K562 (cell line): ENCODE measurements around the gene PLGRKT. TPM values are rescaled to one million over a fixed set of nuclear protein-coding genes. Genes with fewer than 3 reads are reported as not detected.

ENCODE experiments used
- ATAC-seq: fragments of 200-7000 bp; cut with Tn5 transposase; 3 replicates; pipeline ENCODE4 v1.9.1; 2020; ENCODE audit warnings: moderate library complexity
- BruUV-seq: library from RNA; stranded (reverse); fragments of 400-500 nt; replicated peaks from 2 replicates; lab custom pipeline; 2021; lab: Mats Ljungman, UMichigan
- CTCF ChIA-PET: fragments of 300-600 bp; formaldehyde crosslinking; extraction: SDS; loops from one replicate; lab custom pipeline; 2021; ENCODE audit warnings: low intra/inter-chr PET ratio; lab: Yijun Ruan, JAX
- POLR2A ChIA-PET: fragments of 300-600, 350-650 bp; sonication (Branson Sonifier 250); formaldehyde crosslinking; extraction: SDS; loops from one replicate; lab custom pipeline; 2021; ENCODE audit warnings: antibody characterized with exemption, inconsistent platforms; lab: Yijun Ruan, JAX
- DNase-seq, 4 experiments: peaks; one replicate each; pipeline versions ENCODE4 v3.0.0 to v3.0.0-alpha.2; 2011 to 2018; ENCODE audit warnings: low spot score in 3 of 4, mixed read lengths in 3 of 4; ENCODE audit errors: extremely low read depth in 1 of 4
- FAIRE-seq: peaks from 2 replicates; lab custom pipeline; 2011; peaks lifted over from hg19 to GRCh38; lab: Jason Lieb, UNC
- H2AFZ ChIP-seq: 2 replicates; pipeline ENCODE4 v1.6.0; 2011; ENCODE audit warnings: low read depth, low read length, control low read depth, inconsistent platforms
- H3K27ac ChIP-seq: fragments of 200-600 bp; 3 replicates; pipeline ENCODE4 v1.8.0; 2011; ENCODE audit warnings: low read depth, mild to moderate bottlenecking, control low read depth, inconsistent platforms, low read length, moderate library complexity, mixed read lengths; ENCODE audit errors: extremely low read depth
- H3K27me3 ChIP-seq, 2 experiments: fragments of 300-600 bp in 1 of 2; 2 replicates in 1 of 2; 3 replicates in 1 of 2; pipeline versions ENCODE4 v1.6.0 to v1.8.0; 2011; ENCODE audit warnings: inconsistent platforms in 2 of 2, low read length in 2 of 2, mild to moderate bottlenecking in 1 of 2, mixed read lengths in 1 of 2, moderate library complexity in 1 of 2; ENCODE audit not compliant: control insufficient read depth in 2 of 2, insufficient read depth in 2 of 2
- H3K36me3 ChIP-seq: fragments of 300-600 bp; 3 replicates; pipeline ENCODE4 v1.8.0; 2011; ENCODE audit warnings: mild to moderate bottlenecking, low read length, inconsistent platforms; ENCODE audit not compliant: control insufficient read depth, insufficient read depth
- H3K4me1 ChIP-seq, 2 experiments: fragments of 200-600 bp in 1 of 2; replicated peaks in 1 of 2; 2 replicates in 1 of 2; 3 replicates in 1 of 2; pipeline versions ENCODE4 v1.5.1 to v1.8.0; 2011; ENCODE audit warnings: inconsistent platforms in 2 of 2, low read length in 2 of 2, mild to moderate bottlenecking in 1 of 2, mixed read lengths in 1 of 2, moderate library complexity in 1 of 2; ENCODE audit not compliant: control insufficient read depth in 2 of 2, insufficient read depth in 2 of 2
- H3K4me2 ChIP-seq: 2 replicates; pipeline ENCODE4 v1.6.1; 2011; ENCODE audit warnings: low read length, control low read depth, inconsistent platforms, mixed read lengths; ENCODE audit not compliant: insufficient read depth
- H3K4me3 ChIP-seq: fragments of 200-600 bp; sonication (generic), shearing (Covaris generic); 2 replicates; pipeline ENCODE4 v1.5.1; 2016; ENCODE audit warnings: control low read depth, inconsistent platforms
- H3K79me2 ChIP-seq: fragments of 200-600 bp; 3 replicates; pipeline ENCODE4 v1.8.0; 2011; ENCODE audit warnings: low read length, inconsistent platforms; ENCODE audit not compliant: control insufficient read depth, insufficient read depth
- H3K9ac ChIP-seq, 2 experiments: 2 replicates each; pipeline versions ENCODE4 v1.6.0 to v1.6.1; 2011; ENCODE audit warnings: low read depth in 2 of 2, low read length in 2 of 2, control low read depth in 1 of 2, inconsistent platforms in 1 of 2, mild to moderate bottlenecking in 1 of 2, mixed read lengths in 1 of 2; ENCODE audit not compliant: insufficient read depth in 1 of 2
- H3K9me1 ChIP-seq: one replicate; pipeline ENCODE4 v1.6.0; 2011; ENCODE audit warnings: inconsistent platforms, mild to moderate bottlenecking, low read length, moderate library complexity; ENCODE audit not compliant: control insufficient read depth, insufficient read depth
- H3K9me3 ChIP-seq: replicated peaks from 2 replicates; pipeline ENCODE4 v1.5.1; 2011; ENCODE audit warnings: low read depth, low read length, inconsistent platforms; ENCODE audit not compliant: control insufficient read depth, insufficient read depth
- H4K20me1 ChIP-seq: replicated peaks from 2 replicates; pipeline ENCODE4 v1.6.1; 2011; ENCODE audit warnings: low read length, inconsistent platforms, mixed read lengths; ENCODE audit not compliant: control insufficient read depth, insufficient read depth
- DMBX1 ChIP-seq: fragments of 250-450 bp; sonication (Bioruptor Pico); IDR thresholded peaks from 2 replicates; pipeline ENCODE4 v1.8.0; 2022; ENCODE audit warnings: inconsistent platforms, mild to moderate bottlenecking, moderate library complexity, borderline replicate concordance
- GTF2F1 ChIP-seq: IDR thresholded peaks from 2 replicates; pipeline ENCODE4 v1.6.1; 2011; ENCODE audit warnings: low read depth, low read length, improper control_type of control experiment
- KDM4B ChIP-seq, 2 experiments: fragments of 450-650 bp in 1 of 2; sonication (generic) in 1 of 2; IDR thresholded peaks; 2 replicates each; pipeline ENCODE4 v1.6.1; 2016 to 2017; ENCODE audit warnings: borderline replicate concordance in 2 of 2, antibody characterized with exemption in 1 of 2, low read depth in 1 of 2, mild to moderate bottlenecking in 1 of 2
- KLF10 ChIP-seq: fragments of 250-450 bp; sonication (Bioruptor Pico); IDR thresholded peaks from 2 replicates; pipeline ENCODE4 v1.6.1; 2021; ENCODE audit warnings: matching md5 sums
- TCFL5 ChIP-seq: fragments of 250-450 bp; sonication (Bioruptor Pico); conservative IDR thresholded peaks from 2 replicates; pipeline ENCODE4 v1.6.1; 2021; ENCODE audit warnings: mild to moderate bottlenecking, moderate library complexity, matching md5 sums
- WGBS: fragments of 100-300 bp; shearing (Covaris generic); methylation state at CpG from one replicate; pipeline ENCODE4 v1.1.6; 2016; ENCODE audit warnings: low coverage, mixed read lengths; ENCODE audit not compliant: insufficient coverage; ENCODE audit errors: missing lambda C conversion rate; 5-methylcytosine and 5-hydroxymethylcytosine counted together
- in situ Hi-C: fragments of 300-500 bp; cut with MboI; formaldehyde crosslinking; loops from 4 replicates; pipeline ENCODE4 v1.15.0; 2018; ENCODE audit warnings: inconsistent platforms, mixed read lengths
- intact Hi-C: fragments of 100-400 bp; cut with micrococcal nuclease; formaldehyde crosslinking; loops from 2 replicates; pipeline ENCODE4 v1.14.2; 2022
- polyA plus RNA-seq, 8 experiments: library from polyadenylated mRNA; depleted of rRNA in 4 of 8; stranded (reverse) in 5 of 8; unstranded in 3 of 8; fragments of >200 nt; fragmentation: Nextera tagmentation in 2 of 8; fragmentation: Illumina TruSeq in 1 of 8; extraction: Ambion mirVana in 2 of 8; extraction: Trizol in 1 of 8; gene quantifications; 2 replicates each; pipeline versions ENCODE4 v1.2.1 to v1.2.3, GENCODE V29; 2011 to 2014; ENCODE audit warnings: inconsistent platforms in 1 of 8, missing spikeins in 1 of 8
- total RNA-seq, 7 experiments: library from RNA; depleted of rRNA in 6 of 7; stranded (reverse); fragments of >200 nt in 6 of 7; fragmentation: Illumina TruSeq in 2 of 7; extraction: Trizol in 2 of 7; gene quantifications; 2 replicates each; pipeline versions ENCODE4 v1.2.1 to v1.2.3, GENCODE V29; 2011 to 2021; ENCODE audit warnings: low replicate concordance in 1 of 7
- TF ChIP-seq, protein P1 (sequence below): fragments of 250-450 bp; sonication (Bioruptor Pico); IDR thresholded peaks from 2 replicates; pipeline ENCODE4 v1.5.0; 2022; ENCODE audit warnings: mild to moderate bottlenecking

PLGRKT gene
- total and polyA plus RNA-seq, 9 of the 15 experiments (the other 6 are each of a cell fraction or from before 2014, with no cell fraction given) = 4.7 to 13.8 (median 6.5) TPM

DNA sequence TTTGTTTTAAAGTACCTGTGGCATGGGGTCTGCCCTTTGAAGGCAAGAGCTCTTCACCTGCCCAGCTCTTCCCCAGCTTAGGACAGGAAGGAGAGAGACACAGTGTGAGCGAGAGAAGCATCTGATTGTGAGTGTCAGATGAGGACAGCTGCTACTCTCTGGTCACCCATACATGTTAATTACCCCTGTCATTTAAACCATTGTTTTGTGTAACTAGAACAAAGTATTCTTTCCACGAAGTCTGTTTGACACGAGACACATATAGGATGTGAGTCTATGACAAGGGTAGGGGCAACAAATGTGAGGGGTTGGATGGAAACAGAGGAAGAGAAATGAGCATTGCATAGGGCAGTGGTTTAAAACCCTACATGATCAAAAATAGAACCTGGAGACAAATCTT lies 9.6 kb upstream of the PLGRKT start (continued):
- TF ChIP-seq DMBX1 = no peak
- no peak for TF ChIP-seq GTF2F1

DNA sequence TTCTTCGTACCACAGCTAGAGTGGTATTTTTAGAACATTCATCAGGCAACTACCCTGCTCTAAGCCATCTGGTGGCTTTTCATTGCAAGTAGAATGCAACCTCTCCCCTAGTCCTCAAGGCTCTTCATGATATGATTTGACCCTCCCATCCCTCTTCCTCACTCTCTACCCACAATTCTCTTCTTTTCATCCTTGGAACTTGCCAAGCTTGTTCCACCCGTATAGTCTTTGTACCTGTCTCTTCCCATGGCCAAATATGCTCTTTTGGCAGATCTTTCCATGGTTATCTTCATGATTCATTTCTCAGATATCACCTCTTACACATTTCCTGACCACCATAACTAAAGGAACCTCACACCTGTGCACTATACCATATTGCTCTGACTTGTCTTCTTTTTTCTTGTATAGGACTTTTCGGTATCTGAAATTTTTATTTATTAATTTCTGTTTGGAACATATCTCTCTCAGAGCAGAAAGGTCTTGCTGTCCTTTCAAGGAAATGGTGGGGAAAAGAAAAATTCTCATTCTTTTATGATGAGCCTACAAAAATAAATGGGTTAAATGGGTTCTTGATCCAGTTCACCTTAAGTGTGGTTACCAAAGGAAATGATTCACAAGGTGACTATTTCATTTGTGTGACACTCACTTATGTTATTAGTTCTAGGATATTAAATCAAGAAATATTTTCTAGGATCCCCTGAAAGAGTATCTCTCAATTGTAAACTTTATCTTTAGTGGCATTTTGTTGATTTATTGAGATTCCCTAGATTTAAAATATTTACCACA lies 8.9 kb upstream of the PLGRKT start:
- TF ChIP-seq, protein P1, sequence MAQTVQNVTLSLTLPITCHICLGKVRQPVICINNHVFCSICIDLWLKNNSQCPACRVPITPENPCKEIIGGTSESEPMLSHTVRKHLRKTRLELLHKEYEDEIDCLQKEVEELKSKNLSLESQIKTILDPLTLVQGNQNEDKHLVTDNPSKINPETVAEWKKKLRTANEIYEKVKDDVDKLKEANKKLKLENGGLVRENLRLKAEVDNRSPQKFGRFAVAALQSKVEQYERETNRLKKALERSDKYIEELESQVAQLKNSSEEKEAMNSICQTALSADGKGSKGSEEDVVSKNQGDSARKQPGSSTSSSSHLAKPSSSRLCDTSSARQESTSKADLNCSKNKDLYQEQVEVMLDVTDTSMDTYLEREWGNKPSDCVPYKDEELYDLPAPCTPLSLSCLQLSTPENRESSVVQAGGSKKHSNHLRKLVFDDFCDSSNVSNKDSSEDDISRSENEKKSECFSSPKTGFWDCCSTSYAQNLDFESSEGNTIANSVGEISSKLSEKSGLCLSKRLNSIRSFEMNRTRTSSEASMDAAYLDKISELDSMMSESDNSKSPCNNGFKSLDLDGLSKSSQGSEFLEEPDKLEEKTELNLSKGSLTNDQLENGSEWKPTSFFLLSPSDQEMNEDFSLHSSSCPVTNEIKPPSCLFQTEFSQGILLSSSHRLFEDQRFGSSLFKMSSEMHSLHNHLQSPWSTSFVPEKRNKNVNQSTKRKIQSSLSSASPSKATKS (CRISPR knock-in tag) = no peak
- TF ChIP-seq TCFL5 = no peak
- no peak for TF ChIP-seq KLF10 (CRISPR knock-in tag)
- no peak for TF ChIP-seq KDM4B (IDR thresholded peaks at IDR 0.05; ENCODE audit: borderline replicate concordance in 2 of 2, low read depth in 1 of 2)
- TF ChIP-seq, all 486 proteins: peak for 0
- CTCF ChIA-PET = no interaction called here
- Histone ChIP-seq H3K27ac (no peak overlapping the region), H3K27me3 (no peaks in the 10 kb centered on the region), H3K4me1 (peaks cover 2 to 4% of the 10 kb centered on the region in 2 experiments; a peak in 2 of 5 replicates), H4K20me1 (no peaks in the 10 kb centered on the region), H3K79me2 (no peaks in the 10 kb centered on the region), H2AFZ (no peak overlapping the region), H3K4me3 (no peak overlapping the region), H3K9ac (no peak overlapping the region), H3K4me2 (no peak overlapping the region), H3K9me3 (no peaks in the 10 kb centered on the region), H3K9me1 (no peaks in the 10 kb centered on the region), H3K36me3 (no peaks in the 10 kb centered on the region)
- POLR2A ChIA-PET = no interaction called here
- no peak for ATAC-seq
- DNase-seq = no peak
- WGBS = 33% methylated on average over 3 of the region's 3 CpGs
- intact Hi-C loops (no loop called here), in situ Hi-C loops (loop anchor here (25.0 kb wide), 2 partner anchors 709 to 834 kb away; partner anchors contain the start of gene AK3)
- BruUV-seq = no TSS peak
- no peak for FAIRE-seq
